GM18520 (cell line): ENCODE results near the gene HOXB3.

Experiments
- ATAC-seq: cut with Tn5 transposase; IDR thresholded peaks from one replicate; pipeline ENCODE4 v1.9.1; 2021; ENCODE audit not compliant: unreplicated experiment

The HOXB3 gene

GRCh38 chr17:48530208-48530886 lies 59.7 kb downstream of the HOXB3 start:
- ATAC-seq: no peak

- ATAC-seq: no peak
These were observed 60.4 kb downstream of the HOXB3 start for GRCh38 chr17:48529683-48530009.

GRCh38 chr17:48528936-48529682 lies 60.9 kb downstream of the HOXB3 start:
- ATAC-seq: no peak

GRCh38 chr17:48528153-48528935 lies 61.7 kb downstream of the HOXB3 start:
- ATAC-seq: no peak

- no peak for ATAC-seq
These were observed 62.5 kb downstream of the HOXB3 start for GRCh38 chr17:48527547-48527932.

- no peak for ATAC-seq
These were observed 63.2 kb downstream of the HOXB3 start for GRCh38 chr17:48526608-48527546.

- ATAC-seq: no peak
These were observed 67.0 kb downstream of the HOXB3 start for GRCh38 chr17:48523010-48523409.

- no peak for ATAC-seq
These were observed 67.9 kb downstream of the HOXB3 start for GRCh38 chr17:48522031-48522653.

- no peak for ATAC-seq
These were observed 69.4 kb downstream of the HOXB3 start for GRCh38 chr17:48520631-48521079.

- ATAC-seq: no peak
These were observed 70.6 kb downstream of the HOXB3 start for GRCh38 chr17:48519427-48519826.

- ATAC-seq: no peak
These were observed 72.6 kb downstream of the HOXB3 start for GRCh38 chr17:48517478-48517877.

- ATAC-seq: no peak
These were observed 73.8 kb downstream of the HOXB3 start for GRCh38 chr17:48515925-48516900.

GRCh38 chr17:48514477-48514876 lies 75.6 kb downstream of the HOXB3 start:
- no peak for ATAC-seq

- ATAC-seq: no peak
These were observed 76.2 kb downstream of the HOXB3 start for GRCh38 chr17:48513666-48514455.

- no peak for ATAC-seq
These were observed 76.9 kb downstream of the HOXB3 start for GRCh38 chr17:48513097-48513496.

GRCh38 chr17:48510761-48511604 lies 79.1 kb downstream of the HOXB3 start:
- ATAC-seq: no peak

- ATAC-seq: no peak
These were observed 79.7 kb downstream of the HOXB3 start for GRCh38 chr17:48510381-48510760.
